AG04450 (cell line): ENCODE results near the gene KANK2. TPM values are rescaled to one million over a fixed set of nuclear protein-coding genes. Genes with fewer than 3 reads are reported as not detected.
A peak's percentile ranks its signal among the peaks of the same experiment; 100 is the strongest.

ENCODE experiments used
- CTCF ChIA-PET: fragments of 300-600, 350-600 bp; formaldehyde crosslinking; extraction: SDS; loops from one replicate; lab custom pipeline; 2022; ENCODE audit warnings: antibody characterized with exemption, inconsistent platforms; lab: Charles Lee
- POLR2A ChIA-PET: fragments of 350-600 bp; formaldehyde crosslinking; extraction: SDS; loops from one replicate; lab custom pipeline; 2021; ENCODE audit warnings: antibody characterized with exemption, inconsistent platforms; lab: Yijun Ruan, JAX
- DNase-seq: peaks from one replicate; pipeline ENCODE4 v3.0.0-alpha.2; 2011; ENCODE audit warnings: low read depth, low spot score
- H3K27ac ChIP-seq: one replicate; pipeline ENCODE4 v1.5.1; 2012; ENCODE audit warnings: low read depth, low read length, control low read depth
- H3K27me3 ChIP-seq: one replicate; pipeline ENCODE4 v1.6.0; 2012; ENCODE audit warnings: low read length; ENCODE audit not compliant: control insufficient read depth, insufficient read depth
- H3K4me3 ChIP-seq: 2 replicates; pipeline ENCODE4 v1.5.1; 2011; ENCODE audit warnings: mild to moderate bottlenecking, low read depth, low read length, control low read depth
- H3K9me3 ChIP-seq: 2 replicates; pipeline ENCODE4 v1.5.1; 2012; ENCODE audit warnings: low read length; ENCODE audit not compliant: control insufficient read depth, insufficient read depth
- polyA plus RNA-seq: library from polyadenylated mRNA; depleted of rRNA; stranded (reverse); fragments of >200 nt; gene quantifications from 2 replicates; pipeline ENCODE4 v1.2.3, GENCODE V29; 2011
- TF ChIP-seq, protein P1 (sequence below): IDR thresholded peaks from 2 replicates; pipeline ENCODE4 v1.5.1; 2011; ENCODE audit warnings: low read depth, low read length, control low read depth, inconsistent platforms

The KANK2 gene
- polyA plus RNA-seq, 1 experiment: 83.2 TPM

DNA sequence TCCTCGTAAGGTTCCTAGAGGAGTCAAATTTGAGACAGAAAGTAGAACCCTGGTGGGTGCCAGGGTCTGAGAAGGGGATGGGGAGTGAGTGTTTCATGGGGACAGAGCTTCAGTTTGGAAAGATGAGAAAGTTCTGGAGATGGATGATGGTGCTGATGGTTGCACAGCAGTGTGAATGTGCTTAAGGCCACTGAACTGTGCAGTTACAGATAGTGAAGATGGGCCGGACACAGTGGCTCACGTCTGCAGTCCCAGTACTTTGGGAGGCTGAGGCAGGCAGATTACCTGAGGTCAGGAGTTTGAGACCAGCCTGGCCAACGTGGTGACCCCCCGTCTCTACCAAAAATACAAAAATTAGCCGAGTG lies 42.7 kb downstream of the KANK2 start:
- no peaks in the 10 kb centered on the region for H3K27me3 ChIP-seq
- no peak for DNase-seq
- ChIA-PET POLR2A (interaction anchor here (0.6 kb wide), 1 partner anchor 8 kb away, joined by 5 read pairs; no protein-coding TSS in a partner anchor), CTCF (interaction anchor here (1.0 kb wide), 1 partner anchor 51 kb away, joined by 3 read pairs; no protein-coding TSS in a partner anchor)
- H3K4me3 ChIP-seq: peak overlapping the region; percentile 92
- H3K27ac ChIP-seq: no peak overlapping the region
- H3K9me3 ChIP-seq: no peaks in the 10 kb centered on the region
- TF ChIP-seq, protein P1, sequence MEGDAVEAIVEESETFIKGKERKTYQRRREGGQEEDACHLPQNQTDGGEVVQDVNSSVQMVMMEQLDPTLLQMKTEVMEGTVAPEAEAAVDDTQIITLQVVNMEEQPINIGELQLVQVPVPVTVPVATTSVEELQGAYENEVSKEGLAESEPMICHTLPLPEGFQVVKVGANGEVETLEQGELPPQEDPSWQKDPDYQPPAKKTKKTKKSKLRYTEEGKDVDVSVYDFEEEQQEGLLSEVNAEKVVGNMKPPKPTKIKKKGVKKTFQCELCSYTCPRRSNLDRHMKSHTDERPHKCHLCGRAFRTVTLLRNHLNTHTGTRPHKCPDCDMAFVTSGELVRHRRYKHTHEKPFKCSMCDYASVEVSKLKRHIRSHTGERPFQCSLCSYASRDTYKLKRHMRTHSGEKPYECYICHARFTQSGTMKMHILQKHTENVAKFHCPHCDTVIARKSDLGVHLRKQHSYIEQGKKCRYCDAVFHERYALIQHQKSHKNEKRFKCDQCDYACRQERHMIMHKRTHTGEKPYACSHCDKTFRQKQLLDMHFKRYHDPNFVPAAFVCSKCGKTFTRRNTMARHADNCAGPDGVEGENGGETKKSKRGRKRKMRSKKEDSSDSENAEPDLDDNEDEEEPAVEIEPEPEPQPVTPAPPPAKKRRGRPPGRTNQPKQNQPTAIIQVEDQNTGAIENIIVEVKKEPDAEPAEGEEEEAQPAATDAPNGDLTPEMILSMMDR: no peak

DNA sequence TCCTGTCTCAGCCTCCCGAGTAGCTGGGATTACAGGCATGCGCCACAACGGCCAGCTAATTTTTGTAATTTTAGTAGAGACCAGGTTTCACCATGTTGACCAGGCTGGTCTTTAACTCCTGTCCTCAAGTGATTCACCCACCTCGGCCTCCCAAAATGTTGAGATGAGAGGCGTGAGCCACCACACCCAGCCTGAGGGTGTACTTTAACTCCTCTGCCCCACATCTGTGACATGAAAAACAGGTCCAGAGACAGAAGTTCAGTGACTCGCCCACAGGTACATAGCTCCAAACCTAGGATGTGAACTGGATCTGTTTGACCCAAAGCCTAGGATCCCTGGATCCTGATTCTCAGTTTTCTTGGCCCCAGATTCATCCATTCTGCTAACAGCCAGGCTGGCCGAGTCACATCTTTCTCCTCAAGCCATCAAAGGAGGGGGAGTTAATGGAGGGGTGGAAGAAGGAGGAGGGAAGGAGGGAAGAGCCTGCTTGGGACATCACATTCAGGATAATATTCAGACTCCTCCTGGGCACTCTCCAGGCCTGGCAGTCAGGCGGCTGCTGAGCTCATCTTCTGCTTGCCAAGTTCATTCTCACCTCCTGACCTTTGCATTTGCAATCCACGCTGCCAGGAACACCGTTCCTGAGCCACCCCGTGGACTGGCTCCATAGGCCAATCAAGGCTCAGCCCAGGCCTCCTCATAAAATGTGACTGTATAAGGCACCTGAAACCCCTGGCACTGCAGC lies 44.9 kb downstream of the KANK2 start:
- TF ChIP-seq, protein P1: no peak
- Histone ChIP-seq H3K27me3 (no peaks in the 10 kb centered on the region), H3K9me3 (no peaks in the 10 kb centered on the region), H3K4me3 (no peak overlapping the region), H3K27ac (peak overlapping the region; percentile 68)
- CTCF ChIA-PET: interaction anchor here (0.6 kb wide), 1 partner anchor 30 kb away, joined by 3 read pairs; no protein-coding TSS in a partner anchor
- POLR2A ChIA-PET: interaction anchor here (0.5 to 1.5 kb wide), 3 partner anchors 9 to 1794 kb away, joined by 4 to 12 read pairs (median 5); partner anchors contain the start of gene ICAM5
- DNase-seq: no peak

DNA sequence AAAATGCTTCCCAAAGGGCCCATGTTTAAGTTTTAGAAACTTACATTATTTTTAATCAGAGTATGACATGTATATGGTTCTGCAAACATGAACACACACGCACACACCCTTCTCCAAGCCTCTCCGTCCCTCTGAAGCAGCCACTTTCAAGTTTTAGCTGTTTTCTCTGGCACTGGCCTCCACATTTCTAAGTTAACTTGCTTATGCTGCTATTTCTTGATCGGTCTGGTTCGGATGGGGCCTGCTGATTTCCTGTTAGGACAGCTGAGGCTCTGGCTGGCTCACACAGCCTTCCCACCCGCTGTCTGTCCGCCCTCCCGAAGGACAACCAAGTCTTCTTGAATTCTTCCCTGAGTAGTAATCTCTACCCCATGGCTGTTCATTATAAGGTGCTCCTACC lies 46.2 kb downstream of the KANK2 start:
- ChIA-PET POLR2A (interaction anchor here (0.9 kb wide), 1 partner anchor 23 kb away, joined by 9 read pairs; no protein-coding TSS in a partner anchor), CTCF (no interaction called here)
- peak overlapping the region; percentile 39 for H3K27ac ChIP-seq
- DNase-seq: no peak
- H3K27me3 ChIP-seq: no peaks in the 10 kb centered on the region
- H3K9me3 ChIP-seq: no peaks in the 10 kb centered on the region
- TF ChIP-seq, protein P1: no peak
- no peak overlapping the region for H3K4me3 ChIP-seq

DNA sequence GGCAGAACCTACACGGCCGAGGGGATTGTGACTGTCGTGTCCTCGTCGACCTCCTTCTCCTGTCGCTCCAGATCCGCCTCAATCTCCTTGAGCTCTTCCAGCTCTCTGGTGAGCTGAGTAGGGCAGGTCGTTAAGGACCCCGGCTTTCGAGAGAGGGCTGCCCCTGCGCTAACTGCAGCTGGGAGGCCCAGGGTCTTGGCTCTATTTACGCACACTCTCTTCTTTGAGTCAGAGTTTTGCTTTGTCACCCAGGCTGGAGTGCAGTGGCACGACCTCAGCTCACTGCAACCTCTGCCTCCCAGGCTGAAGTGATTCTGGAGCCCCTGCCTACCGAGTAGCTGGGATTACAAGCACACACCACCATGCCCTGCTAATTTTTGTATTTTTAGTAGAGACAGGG lies 49.3 kb downstream of the KANK2 start:
- ChIA-PET POLR2A (interaction anchor here (0.6 kb wide), 2 partner anchors 15 to 20 kb away, joined by 4 to 6 read pairs; no protein-coding TSS in a partner anchor), CTCF (no interaction called here)
- no peaks in the 10 kb centered on the region for H3K27me3 ChIP-seq
- DNase-seq: no peak
- no peak overlapping the region for H3K27ac ChIP-seq
- TF ChIP-seq, protein P1: no peak
- H3K4me3 ChIP-seq: no peak overlapping the region
- H3K9me3 ChIP-seq: peaks cover 5% of the 10 kb centered on the region

DNA sequence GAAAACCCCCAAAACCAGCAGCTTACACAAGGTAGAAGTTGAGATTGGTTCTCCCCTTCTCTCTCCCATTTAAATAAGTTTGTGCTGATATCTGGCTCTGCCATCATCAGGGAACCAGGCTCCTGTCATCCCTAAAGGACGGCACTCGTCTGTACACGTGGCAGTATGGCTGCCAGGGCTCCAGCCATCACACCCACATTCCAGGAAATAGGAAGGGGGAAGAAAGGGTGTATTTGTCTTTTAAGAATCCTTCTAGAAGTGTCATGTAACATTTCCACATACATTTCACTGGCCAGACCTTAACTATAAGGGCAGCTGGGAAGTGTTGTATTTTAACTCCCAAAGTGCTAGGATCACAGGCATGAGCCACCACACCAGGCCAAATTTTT lies 51.8 kb downstream of the KANK2 start:
- POLR2A ChIA-PET: no interaction called here

More for the DNA sequence above, 51.8 kb downstream of the KANK2 start:
- no peak for DNase-seq
- H3K27me3 ChIP-seq: no peaks in the 10 kb centered on the region
- CTCF ChIA-PET: no interaction called here
- peaks cover 5% of the 10 kb centered on the region for H3K9me3 ChIP-seq
- no peak overlapping the region for H3K27ac ChIP-seq
- H3K4me3 ChIP-seq: no peak overlapping the region
- TF ChIP-seq, protein P1: no peak
